Mesothelial cell of epicardium (in vitro differentiated cells): ENCODE results near the gene TMEM131L. TPM values are rescaled to one million over a fixed set of nuclear protein-coding genes. Genes with fewer than 3 reads are reported as not detected.
A peak's percentile ranks its signal among the peaks of the same experiment; 100 is the strongest.
"Not testable (repeated sequence)": the region's sequence is repeated elsewhere in the genome, so short reads cannot be mapped to it uniquely, and the experiment has no call there.

ENCODE experiments used
- DNase-seq, 2 experiments: peaks; one replicate each; pipeline ENCODE4 v3.0.0; 2021; ENCODE audit warnings: low spot score in 2 of 2; ENCODE audit not compliant: unreplicated experiment in 2 of 2
- H3K27ac Mint-ChIP-seq: 2 replicates; pipeline ENCODE4 v1.8.0; 2021; ENCODE audit warnings: mixed read lengths
- H3K27me3 Mint-ChIP-seq: 2 replicates; pipeline ENCODE4 v1.8.0; 2021; ENCODE audit warnings: low read depth, mixed read lengths
- H3K36me3 Mint-ChIP-seq: 2 replicates; pipeline ENCODE4 v1.8.0; 2021; ENCODE audit warnings: mixed read lengths
- H3K4me1 Mint-ChIP-seq: 2 replicates; pipeline ENCODE4 v1.8.0; 2021; ENCODE audit warnings: mixed read lengths
- H3K4me3 Mint-ChIP-seq: 2 replicates; pipeline ENCODE4 v1.8.0; 2021; ENCODE audit warnings: mild to moderate bottlenecking, moderate library complexity, mixed read lengths
- H3K9me3 Mint-ChIP-seq: 2 replicates; pipeline ENCODE4 v1.8.0; 2021; ENCODE audit warnings: mixed read lengths
- CTCF ChIP-seq: fragments of 200-600 bp; sonication (generic); IDR thresholded peaks from one replicate; pipeline ENCODE4 v1.5.0; 2021; ENCODE audit warnings: antibody characterized with exemption; ENCODE audit not compliant: unreplicated experiment
- total RNA-seq: library from RNA; stranded (reverse); gene quantifications from 3 replicates; pipeline ENCODE4 v1.2.1, GENCODE V29; 2021

TMEM131L gene
- total RNA-seq, 1 donor from 2014 or later, result 13.9 TPM

- Mint-ChIP-seq H3K27ac (peak overlapping the region; percentile 69), H3K9me3 (peaks cover 5% of the 10 kb centered on the region), H3K36me3 (peaks cover 7% of the 10 kb centered on the region), H3K4me1 (peaks cover 22% of the 10 kb centered on the region), H3K27me3 (no peaks in the 10 kb centered on the region), H3K4me3 (no peak overlapping the region)
- peak; percentile 60 to 77 for DNase-seq
- no peak for TF ChIP-seq CTCF
Observed at GRCh38 chr4:153555730-153556434, 89.7 kb downstream of the TMEM131L start.

- Mint-ChIP-seq H3K27me3 (no peaks in the 10 kb centered on the region), H3K9me3 (peaks cover 9% of the 10 kb centered on the region), H3K4me3 (no peak overlapping the region), H3K4me1 (peaks cover 22% of the 10 kb centered on the region), H3K36me3 (peaks cover 11% of the 10 kb centered on the region), H3K27ac (peak overlapping the region; percentile 69)
- no peak for DNase-seq
- TF ChIP-seq CTCF, result no peak
Observed at GRCh38 chr4:153556435-153556815, 90.3 kb downstream of the TMEM131L start.

- Mint-ChIP-seq H3K4me3 (no peak overlapping the region), H3K27ac (no peak overlapping the region), H3K9me3 (peaks cover 12% of the 10 kb centered on the region), H3K27me3 (no peaks in the 10 kb centered on the region), H3K36me3 (peaks cover 17% of the 10 kb centered on the region), H3K4me1 (peaks cover 11% of the 10 kb centered on the region)
- no peak for TF ChIP-seq CTCF
- no peak for DNase-seq
Observed at GRCh38 chr4:153560908-153561307, 94.7 kb downstream of the TMEM131L start.

- no peak for TF ChIP-seq CTCF
- Mint-ChIP-seq H3K36me3 (peaks cover 19% of the 10 kb centered on the region), H3K4me1 (peaks cover 10% of the 10 kb centered on the region)
Observed at GRCh38 chr4:153564630-153565525, 98.7 kb downstream of the TMEM131L start.

GRCh38 chr4:153566631-153567150 lies 100.5 kb downstream of the TMEM131L start:
- Mint-ChIP-seq H3K27ac (no peak overlapping the region), H3K4me3 (no peak overlapping the region), H3K36me3 (peaks cover 5% of the 10 kb centered on the region), H3K27me3 (no peaks in the 10 kb centered on the region), H3K9me3 (peaks cover under 1% of the 10 kb centered on the region), H3K4me1 (peaks cover 19% of the 10 kb centered on the region)
- no peak for DNase-seq
- no peak for TF ChIP-seq CTCF

More at GRCh38 chr4:153564630-153565525, 98.7 kb downstream of the TMEM131L start:
- no peak overlapping the region for H3K4me3 Mint-ChIP-seq
- DNase-seq, result no peak
- H3K27me3 Mint-ChIP-seq, result no peaks in the 10 kb centered on the region
- peaks cover 12% of the 10 kb centered on the region for H3K9me3 Mint-ChIP-seq
- no peak overlapping the region for H3K27ac Mint-ChIP-seq

- DNase-seq, H3K36me3 Mint-ChIP-seq, H3K9me3 Mint-ChIP-seq, H3K27ac Mint-ChIP-seq, H3K27me3 Mint-ChIP-seq, H3K4me3 Mint-ChIP-seq: not testable (repeated sequence)
- peaks cover 19% of the 10 kb centered on the region for H3K4me1 Mint-ChIP-seq
Observed at GRCh38 chr4:153567660-153568059, 101.5 kb downstream of the TMEM131L start.
